WTC11 (cell line): ENCODE results near the gene QKI. TPM values are rescaled to one million over a fixed set of nuclear protein-coding genes. Genes with fewer than 3 reads are reported as not detected.

Experiments
- ATAC-seq: fragments of 200-7000 bp; cut with Tn5 transposase; 2 replicates; pipeline ENCODE4 v1.10.0; 2021; ENCODE audit warnings: mild to moderate bottlenecking, moderate library complexity
- CTCF ChIA-PET: fragments of 300-600 bp; sonication (Branson Sonifier 250); formaldehyde crosslinking; loops from one replicate; lab custom pipeline; 2021; ENCODE audit warnings: antibody characterized with exemption; lab: Charles Lee
- POLR2A ChIA-PET: fragments of 350-600 bp; sonication (Branson Sonifier 250); formaldehyde crosslinking; loops from one replicate; lab custom pipeline; 2021; ENCODE audit warnings: antibody characterized with exemption; lab: Charles Lee
- DNase-seq: peaks from one replicate; pipeline ENCODE4 v3.0.0; 2021; ENCODE audit warnings: low spot score
- H3K27ac Mint-ChIP-seq: 2 replicates; pipeline ENCODE4 v1.8.0; 2021; ENCODE audit warnings: mixed read lengths
- H3K27me3 Mint-ChIP-seq: 2 replicates; pipeline ENCODE4 v1.8.0; 2021; ENCODE audit warnings: low read depth, mild to moderate bottlenecking, moderate library complexity, mixed read lengths
- H3K36me3 Mint-ChIP-seq: 2 replicates; pipeline ENCODE4 v1.8.0; 2021; ENCODE audit warnings: mixed read lengths
- H3K4me1 Mint-ChIP-seq: 2 replicates; pipeline ENCODE4 v1.8.0; 2022; ENCODE audit warnings: mixed read lengths
- H3K4me3 Mint-ChIP-seq: 2 replicates; pipeline ENCODE4 v1.8.0; 2021; ENCODE audit warnings: mild to moderate bottlenecking, moderate library complexity, mixed read lengths
- H3K9me3 Mint-ChIP-seq: 2 replicates; pipeline ENCODE4 v1.8.0; 2021; ENCODE audit warnings: mixed read lengths
- FOXJ3 ChIP-seq: sonication (generic); formaldehyde crosslinking; IDR thresholded peaks from 2 replicates; pipeline ENCODE4 v1.9.0; 2021; ENCODE audit warnings: missing genetic modification reagents, mild to moderate bottlenecking, borderline replicate concordance
- NR2C2 ChIP-seq: sonication (generic); formaldehyde crosslinking; IDR thresholded peaks from 2 replicates; pipeline ENCODE4 v1.8.0; 2022; ENCODE audit warnings: mild to moderate bottlenecking, missing genetic modification reagents
- OVOL2 ChIP-seq: fragments of 250-450 bp; sonication (Bioruptor Pico); IDR thresholded peaks from 2 replicates; pipeline ENCODE4 v1.9.0; 2021; ENCODE audit warnings: mild to moderate bottlenecking, borderline replicate concordance
- SMAD3 ChIP-seq: sonication (generic); formaldehyde crosslinking; IDR thresholded peaks from 2 replicates; pipeline ENCODE4 v1.8.0; 2022; ENCODE audit warnings: missing genetic modification reagents, mild to moderate bottlenecking, borderline replicate concordance
- STAT6 ChIP-seq: sonication (generic); formaldehyde crosslinking; conservative IDR thresholded peaks from 2 replicates; pipeline ENCODE4 v1.8.1; 2023; ENCODE audit warnings: mild to moderate bottlenecking, low read depth, missing genetic modification reagents, moderate library complexity
- USF1 ChIP-seq: sonication (generic); formaldehyde crosslinking; IDR thresholded peaks from 2 replicates; pipeline ENCODE4 v1.8.0; 2022; ENCODE audit warnings: mild to moderate bottlenecking, missing genetic modification reagents
- USF2 ChIP-seq: sonication (generic); formaldehyde crosslinking; IDR thresholded peaks from 2 replicates; pipeline ENCODE4 v1.8.1; 2023; ENCODE audit warnings: mild to moderate bottlenecking, missing genetic modification reagents, moderate library complexity
- ZNF396 ChIP-seq: fragments of 250-450 bp; sonication (Bioruptor Pico); IDR thresholded peaks from 2 replicates; pipeline ENCODE4 v1.8.0; 2021; ENCODE audit warnings: mild to moderate bottlenecking, moderate library complexity, borderline replicate concordance
- ZNF416 ChIP-seq: fragments of 250-450 bp; sonication (Bioruptor Pico); IDR thresholded peaks from 2 replicates; pipeline ENCODE4 v1.9.0; 2021; ENCODE audit warnings: mild to moderate bottlenecking, inconsistent platforms
- ZNF423 ChIP-seq: fragments of 250-450 bp; sonication (Bioruptor Pico); IDR thresholded peaks from 2 replicates; pipeline ENCODE4 v2.1.2; 2022; ENCODE audit warnings: mild to moderate bottlenecking, moderate library complexity
- total RNA-seq: library from RNA; stranded (reverse); gene quantifications from 3 replicates; pipeline ENCODE4 v1.2.3, GENCODE V29; 2021
- TF ChIP-seq, protein P1 (sequence below): fragments of 250-450 bp; sonication (Bioruptor Pico); IDR thresholded peaks from 2 replicates; pipeline ENCODE4 v1.8.0; 2021; ENCODE audit warnings: mild to moderate bottlenecking
- TF ChIP-seq, protein P2 (sequence below): sonication (generic); formaldehyde crosslinking; IDR thresholded peaks from 2 replicates; pipeline ENCODE4 v1.8.1; 2023; ENCODE audit warnings: mild to moderate bottlenecking, moderate library complexity, missing genetic modification reagents
- TF ChIP-seq, protein P3 (sequence below): sonication (generic); formaldehyde crosslinking; IDR thresholded peaks from 2 replicates; pipeline ENCODE4 v1.8.1; 2022; ENCODE audit warnings: missing genetic modification reagents, borderline replicate concordance
- TF ChIP-seq, protein P4 (sequence below): sonication (generic); formaldehyde crosslinking; IDR thresholded peaks from 2 replicates; pipeline ENCODE4 v1.8.1; 2022; ENCODE audit warnings: low read depth, missing genetic modification reagents, borderline replicate concordance

QKI gene
- total RNA-seq, 1 experiment from 2014 or later, result 145 TPM

DNA sequence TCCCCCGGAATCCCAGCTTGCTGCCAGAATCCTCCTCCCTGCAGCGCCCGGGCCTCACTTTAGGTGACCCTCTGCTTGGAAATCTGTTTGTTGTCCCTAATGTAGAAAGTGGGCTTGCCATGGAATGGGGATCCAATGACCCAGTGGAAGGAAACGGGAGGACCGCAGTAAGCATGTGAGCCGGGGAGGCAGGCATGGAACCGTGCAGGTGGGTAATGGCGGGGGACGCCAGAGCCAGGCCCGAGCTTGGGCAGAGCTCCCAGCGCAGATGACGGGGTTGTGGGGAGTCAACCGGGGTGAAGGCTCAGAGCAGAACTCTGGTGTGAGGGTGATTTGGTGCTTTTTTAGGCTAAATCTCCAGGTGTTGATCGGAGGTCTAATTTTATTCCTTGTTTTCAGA is 188.3 kb downstream of the QKI start:
- CTCF ChIA-PET, result interaction anchor here (0.6 kb wide), 1 partner anchor 219 kb away, joined by 3 read pairs; no protein-coding TSS in a partner anchor
- no peak for DNase-seq

More for the DNA sequence above, 188.3 kb downstream of the QKI start:
- Mint-ChIP-seq H3K4me1 (no peaks in the 10 kb centered on the region), H3K9me3 (peaks cover 8% of the 10 kb centered on the region; the same call in 1 of the 2 replicates), H3K27me3 (no peaks in the 10 kb centered on the region), H3K4me3 (no peak overlapping the region), H3K36me3 (no peaks in the 10 kb centered on the region), H3K27ac (no peak overlapping the region)
- ATAC-seq, result no peak
- POLR2A ChIA-PET, result no interaction called here
- TF ChIP-seq FOXJ3 (CRISPR knock-in tag) (no peak), USF1 (CRISPR knock-in tag) (no peak), NR2C2 (CRISPR knock-in tag) (no peak), ZNF416 (CRISPR knock-in tag) (no peak), USF2 (CRISPR knock-in tag) (no peak), ZNF396 (CRISPR knock-in tag) (no peak), STAT6 (no peak), OVOL2 (CRISPR knock-in tag) (no peak), SMAD3 (CRISPR knock-in tag) (no peak), ZNF423 (no peak)
- TF ChIP-seq, protein P1, sequence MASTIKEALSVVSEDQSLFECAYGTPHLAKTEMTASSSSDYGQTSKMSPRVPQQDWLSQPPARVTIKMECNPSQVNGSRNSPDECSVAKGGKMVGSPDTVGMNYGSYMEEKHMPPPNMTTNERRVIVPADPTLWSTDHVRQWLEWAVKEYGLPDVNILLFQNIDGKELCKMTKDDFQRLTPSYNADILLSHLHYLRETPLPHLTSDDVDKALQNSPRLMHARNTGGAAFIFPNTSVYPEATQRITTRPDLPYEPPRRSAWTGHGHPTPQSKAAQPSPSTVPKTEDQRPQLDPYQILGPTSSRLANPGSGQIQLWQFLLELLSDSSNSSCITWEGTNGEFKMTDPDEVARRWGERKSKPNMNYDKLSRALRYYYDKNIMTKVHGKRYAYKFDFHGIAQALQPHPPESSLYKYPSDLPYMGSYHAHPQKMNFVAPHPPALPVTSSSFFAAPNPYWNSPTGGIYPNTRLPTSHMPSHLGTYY (CRISPR knock-in tag), result no peak
- TF ChIP-seq, protein P2, sequence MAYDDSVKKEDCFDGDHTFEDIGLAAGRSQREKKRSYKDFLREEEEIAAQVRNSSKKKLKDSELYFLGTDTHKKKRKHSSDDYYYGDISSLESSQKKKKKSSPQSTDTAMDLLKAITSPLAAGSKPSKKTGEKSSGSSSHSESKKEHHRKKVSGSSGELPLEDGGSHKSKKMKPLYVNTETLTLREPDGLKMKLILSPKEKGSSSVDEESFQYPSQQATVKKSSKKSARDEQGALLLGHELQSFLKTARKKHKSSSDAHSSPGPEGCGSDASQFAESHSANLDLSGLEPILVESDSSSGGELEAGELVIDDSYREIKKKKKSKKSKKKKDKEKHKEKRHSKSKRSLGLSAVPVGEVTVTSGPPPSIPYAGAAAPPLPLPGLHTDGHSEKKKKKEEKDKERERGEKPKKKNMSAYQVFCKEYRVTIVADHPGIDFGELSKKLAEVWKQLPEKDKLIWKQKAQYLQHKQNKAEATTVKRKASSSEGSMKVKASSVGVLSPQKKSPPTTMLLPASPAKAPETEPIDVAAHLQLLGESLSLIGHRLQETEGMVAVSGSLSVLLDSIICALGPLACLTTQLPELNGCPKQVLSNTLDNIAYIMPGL (CRISPR knock-in tag), result no peak
- TF ChIP-seq, protein P3, sequence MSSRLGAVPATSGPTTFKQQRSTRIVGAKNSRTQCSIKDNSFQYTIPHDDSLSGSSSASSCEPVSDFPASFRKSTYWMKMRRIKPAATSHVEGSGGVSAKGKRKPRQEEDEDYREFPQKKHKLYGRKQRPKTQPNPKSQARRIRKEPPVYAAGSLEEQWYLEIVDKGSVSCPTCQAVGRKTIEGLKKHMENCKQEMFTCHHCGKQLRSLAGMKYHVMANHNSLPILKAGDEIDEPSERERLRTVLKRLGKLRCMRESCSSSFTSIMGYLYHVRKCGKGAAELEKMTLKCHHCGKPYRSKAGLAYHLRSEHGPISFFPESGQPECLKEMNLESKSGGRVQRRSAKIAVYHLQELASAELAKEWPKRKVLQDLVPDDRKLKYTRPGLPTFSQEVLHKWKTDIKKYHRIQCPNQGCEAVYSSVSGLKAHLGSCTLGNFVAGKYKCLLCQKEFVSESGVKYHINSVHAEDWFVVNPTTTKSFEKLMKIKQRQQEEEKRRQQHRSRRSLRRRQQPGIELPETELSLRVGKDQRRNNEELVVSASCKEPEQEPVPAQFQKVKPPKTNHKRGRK (CRISPR knock-in tag), result no peak
- TF ChIP-seq, protein P4, sequence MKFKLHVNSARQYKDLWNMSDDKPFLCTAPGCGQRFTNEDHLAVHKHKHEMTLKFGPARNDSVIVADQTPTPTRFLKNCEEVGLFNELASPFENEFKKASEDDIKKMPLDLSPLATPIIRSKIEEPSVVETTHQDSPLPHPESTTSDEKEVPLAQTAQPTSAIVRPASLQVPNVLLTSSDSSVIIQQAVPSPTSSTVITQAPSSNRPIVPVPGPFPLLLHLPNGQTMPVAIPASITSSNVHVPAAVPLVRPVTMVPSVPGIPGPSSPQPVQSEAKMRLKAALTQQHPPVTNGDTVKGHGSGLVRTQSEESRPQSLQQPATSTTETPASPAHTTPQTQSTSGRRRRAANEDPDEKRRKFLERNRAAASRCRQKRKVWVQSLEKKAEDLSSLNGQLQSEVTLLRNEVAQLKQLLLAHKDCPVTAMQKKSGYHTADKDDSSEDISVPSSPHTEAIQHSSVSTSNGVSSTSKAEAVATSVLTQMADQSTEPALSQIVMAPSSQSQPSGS (CRISPR knock-in tag), result no peak
